HT1080 (cell line): Measurements from ENCODE around the gene EIF4EBP3. TPM values are rescaled to one million over a fixed set of nuclear protein-coding genes. Genes with fewer than 3 reads are reported as not detected.

Source experiments
- DNase-seq: peaks from one replicate; pipeline ENCODE4 v3.0.0-alpha.2; 2015; ENCODE audit warnings: low read depth
- polyA plus RNA-seq, 2 experiments: library from polyadenylated mRNA; depleted of rRNA; stranded (reverse); fragments of >200 nt; gene quantifications; 2 replicates each; pipeline ENCODE4 v1.2.3, GENCODE V29; 2015
- total RNA-seq: library from RNA; depleted of rRNA; stranded (reverse); fragments of >200 nt; shearing (Covaris generic); gene quantifications from 2 replicates; pipeline ENCODE4 v1.2.3, GENCODE V29; 2014; rRNA removed

The EIF4EBP3 gene
- total RNA-seq, result 0.80 TPM in 1 of 2 replicates, not detected in the other
- polyA plus RNA-seq (2015; cell fraction: cytosol; rRNA removed), result 4.2 and 4.5 TPM in 2 replicates
- 1.8 and 3.1 TPM in 2 replicates for polyA plus RNA-seq (2015; cell fraction: nucleus; rRNA removed)

DNA sequence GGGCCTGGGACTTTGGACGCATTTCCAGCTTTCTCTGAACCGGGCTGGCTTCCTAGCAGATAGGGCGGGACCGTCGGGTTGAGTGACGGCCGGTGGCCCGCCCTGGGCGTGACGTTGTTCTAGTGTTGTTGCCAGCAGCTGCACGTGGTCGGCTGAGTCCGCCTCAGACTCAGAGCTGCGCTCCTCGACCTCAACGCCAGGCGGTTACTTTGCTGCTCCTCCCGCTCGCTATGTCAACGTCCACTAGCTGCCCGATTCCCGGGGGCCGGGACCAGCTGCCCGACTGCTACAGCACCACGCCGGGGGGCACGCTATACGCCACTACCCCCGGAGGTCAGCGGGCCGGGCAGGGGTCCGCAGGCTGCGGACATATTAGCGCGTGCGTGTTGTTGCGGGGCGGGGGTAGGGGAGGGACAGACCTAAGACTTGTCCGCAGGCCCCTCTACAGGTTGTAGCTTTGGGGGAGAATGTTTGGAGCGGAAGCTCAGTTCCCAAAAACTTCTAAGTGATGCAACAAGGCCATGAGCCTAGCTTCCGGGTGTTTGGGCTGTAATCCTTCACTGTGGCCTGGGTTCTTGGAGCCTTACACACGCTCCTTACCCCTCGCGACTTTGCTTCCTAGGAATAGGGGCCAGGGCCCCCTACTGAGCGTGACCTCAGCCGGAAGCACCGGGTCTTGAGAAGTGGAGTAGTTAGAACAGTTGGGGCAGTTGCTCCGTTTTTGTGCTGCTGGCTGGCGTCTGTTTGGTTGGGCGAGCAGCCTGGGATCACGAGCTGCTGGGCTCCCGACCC lies at the start of gene EIF4EBP3:
Gene EIF4EBP3, plus strand, starts transcription at position 155 of the 792 bp plus-strand sequence. Its CDS starts 76 bp downstream, at position 231.
- peak; percentile 82 for DNase-seq

DNA sequence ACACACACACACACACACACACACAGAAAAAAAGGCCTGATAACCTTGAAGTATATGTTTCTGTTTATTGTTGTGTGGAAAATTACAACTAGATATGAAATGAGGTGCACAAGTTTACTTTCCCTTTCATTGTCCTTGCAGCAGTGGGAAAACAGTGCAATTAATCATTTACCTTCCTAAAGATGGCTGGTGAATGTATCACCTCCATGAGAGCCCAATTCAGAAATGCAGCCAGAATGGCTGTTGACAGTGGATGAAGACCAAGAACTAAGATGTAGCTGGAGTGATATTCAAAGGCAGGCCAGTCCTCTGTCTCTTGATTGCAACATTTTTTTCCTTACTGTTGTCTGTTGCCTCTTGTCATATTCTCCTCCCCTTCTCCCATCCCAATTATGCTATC lies 49.6 kb upstream of the EIF4EBP3 start:
- no peak for DNase-seq

DNA sequence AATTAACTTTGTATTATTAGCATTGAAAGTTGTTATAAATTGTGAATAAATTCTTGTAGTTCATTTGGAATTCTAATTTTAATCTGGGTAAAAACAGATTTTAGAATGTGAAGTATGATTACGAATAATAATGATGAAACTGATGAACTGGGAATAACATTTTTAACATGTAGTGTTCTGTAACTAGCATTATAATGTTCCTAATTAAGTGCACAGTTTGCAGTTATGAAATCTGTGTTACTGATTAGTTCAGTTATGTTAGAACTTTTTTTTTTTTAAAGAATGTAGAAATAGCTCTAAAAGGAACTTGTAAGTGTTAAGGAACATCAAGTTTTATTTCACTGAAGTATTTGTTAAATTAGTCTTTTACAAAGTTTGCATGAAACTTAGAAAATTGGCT lies 48.9 kb upstream of the EIF4EBP3 start:
- DNase-seq, result no peak

DNA sequence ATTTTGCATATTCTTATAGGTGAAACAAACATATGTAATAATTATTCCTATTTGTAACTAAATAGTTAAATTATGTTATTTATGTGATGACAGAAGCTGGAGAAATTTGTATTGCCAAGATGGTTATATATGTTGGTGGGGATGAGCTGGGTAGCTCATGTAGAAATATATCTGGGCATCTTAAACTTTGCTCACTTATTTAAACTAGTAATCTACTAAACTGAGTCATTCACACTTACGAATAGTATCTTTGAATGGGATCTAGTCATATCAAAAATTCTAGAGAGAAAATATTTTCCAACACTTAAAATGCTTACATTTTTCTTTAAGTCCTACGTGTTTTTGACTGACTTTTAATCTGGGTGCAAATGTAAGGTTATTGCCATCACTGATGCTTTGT lies 44.6 kb upstream of the EIF4EBP3 start:
- DNase-seq, result no peak

DNA sequence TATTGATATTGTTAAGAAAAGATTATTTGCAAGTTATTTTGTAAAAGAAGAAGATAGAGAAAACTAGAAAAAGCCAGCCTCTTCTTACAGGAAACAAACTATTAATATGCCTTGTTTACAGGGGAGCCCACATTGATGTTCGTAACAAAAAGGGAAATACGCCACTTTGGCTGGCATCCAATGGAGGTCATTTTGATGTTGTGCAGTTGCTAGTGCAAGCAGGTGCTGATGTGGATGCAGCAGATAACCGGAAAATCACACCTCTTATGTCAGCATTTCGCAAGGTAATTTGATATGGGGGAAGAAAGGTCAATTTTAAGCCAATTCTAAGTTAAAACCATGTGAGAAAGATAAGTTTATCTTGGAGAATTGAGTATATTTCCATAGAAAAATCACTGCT lies 37.6 kb upstream of the EIF4EBP3 start:
- DNase-seq, result no peak

DNA sequence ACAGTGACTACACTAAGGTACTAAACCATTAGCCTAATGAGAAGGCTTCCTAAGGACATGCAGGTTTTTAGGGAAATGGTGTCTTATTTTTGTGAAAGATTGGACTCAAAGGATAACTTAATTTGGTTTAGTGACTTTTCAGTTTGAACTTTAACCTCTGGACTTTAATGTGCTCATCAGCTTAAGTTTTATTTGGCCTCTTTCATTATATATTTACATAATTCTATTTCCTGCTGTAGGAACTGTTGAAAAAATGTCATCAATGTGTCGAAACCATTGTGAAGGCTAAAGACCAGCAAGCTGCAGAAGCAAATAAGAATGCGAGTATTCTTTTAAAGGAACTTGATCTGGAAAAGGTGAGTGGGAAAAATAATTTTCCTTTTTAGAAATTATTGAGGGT lies 34.3 kb upstream of the EIF4EBP3 start:
- DNase-seq, result no peak

DNA sequence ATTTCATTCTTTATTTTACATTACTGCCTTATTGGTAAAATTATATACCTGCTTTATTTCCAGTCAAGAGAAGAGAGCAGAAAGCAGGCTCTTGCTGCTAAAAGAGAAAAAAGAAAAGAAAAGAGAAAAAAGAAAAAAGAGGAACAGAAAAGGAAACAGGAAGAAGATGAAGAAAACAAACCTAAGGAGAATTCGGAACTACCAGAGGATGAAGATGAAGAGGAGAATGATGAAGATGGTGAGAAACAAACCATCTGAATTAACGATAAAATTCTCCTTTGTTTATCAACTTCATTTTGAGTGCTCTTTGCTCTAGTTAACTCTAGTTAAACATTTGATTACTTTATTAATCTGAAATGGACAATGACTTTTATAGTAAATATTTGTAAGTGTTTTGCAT lies 23.5 kb upstream of the EIF4EBP3 start:
- no peak for DNase-seq

DNA sequence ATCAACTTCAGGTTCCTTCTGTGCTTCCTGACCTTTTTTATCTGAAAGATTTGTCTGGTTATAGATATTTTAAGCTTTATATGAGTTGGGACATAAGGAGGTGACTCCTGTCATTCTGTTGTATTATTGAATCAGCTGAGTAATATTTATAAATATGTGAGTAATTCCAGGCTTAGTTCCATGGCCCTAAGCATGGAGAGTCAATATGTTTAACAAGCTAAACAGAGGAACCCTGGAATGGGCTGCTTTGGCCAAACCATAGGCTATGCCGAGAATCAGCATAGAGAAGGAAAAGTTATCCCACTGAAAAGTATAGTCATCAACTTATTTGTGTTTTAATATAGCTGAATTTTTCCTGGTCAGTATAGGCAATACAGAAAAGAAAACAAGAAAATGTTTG lies 7.2 kb upstream of the EIF4EBP3 start:
- no peak for DNase-seq

DNA sequence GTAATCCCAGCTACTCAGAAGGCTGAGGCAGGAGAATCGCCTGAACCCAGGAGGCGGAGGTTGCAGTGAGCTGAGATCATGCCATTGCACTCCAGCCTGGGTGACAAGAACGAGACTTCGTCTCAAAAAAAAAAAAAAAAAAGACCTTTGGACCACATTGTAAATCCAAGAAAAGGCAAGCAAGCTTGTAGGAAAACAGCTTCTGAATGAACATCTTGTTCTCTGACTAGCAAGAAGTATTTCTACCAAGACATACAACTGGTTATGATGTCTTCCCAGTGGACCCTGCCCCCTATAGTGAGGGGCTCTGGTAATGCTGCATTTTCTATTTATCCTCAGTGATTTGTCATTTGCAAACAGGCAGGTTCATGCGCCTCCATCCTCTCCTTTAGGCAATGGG lies 4.5 kb upstream of the EIF4EBP3 start:
- DNase-seq, result no peak

DNA sequence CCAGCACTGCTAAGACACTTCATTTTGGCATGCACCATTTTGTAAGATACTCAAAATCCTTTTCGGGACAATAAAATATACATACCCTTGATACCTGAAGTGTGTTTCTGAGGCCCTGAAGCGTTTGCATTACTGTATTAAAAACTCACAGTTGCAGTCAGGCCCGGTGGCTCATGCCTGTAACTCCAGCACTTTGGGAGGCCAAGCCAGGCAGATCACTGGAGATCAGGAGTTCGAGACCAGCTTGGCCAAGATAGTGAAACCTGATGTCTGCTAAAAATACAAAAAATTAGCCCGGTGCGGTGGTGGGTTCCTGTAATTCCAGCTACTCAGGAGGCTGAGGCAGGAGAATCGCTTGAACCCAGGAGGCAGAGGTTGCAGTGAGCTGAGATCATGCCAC lies 2.5 kb upstream of the EIF4EBP3 start:
- no peak for DNase-seq

DNA sequence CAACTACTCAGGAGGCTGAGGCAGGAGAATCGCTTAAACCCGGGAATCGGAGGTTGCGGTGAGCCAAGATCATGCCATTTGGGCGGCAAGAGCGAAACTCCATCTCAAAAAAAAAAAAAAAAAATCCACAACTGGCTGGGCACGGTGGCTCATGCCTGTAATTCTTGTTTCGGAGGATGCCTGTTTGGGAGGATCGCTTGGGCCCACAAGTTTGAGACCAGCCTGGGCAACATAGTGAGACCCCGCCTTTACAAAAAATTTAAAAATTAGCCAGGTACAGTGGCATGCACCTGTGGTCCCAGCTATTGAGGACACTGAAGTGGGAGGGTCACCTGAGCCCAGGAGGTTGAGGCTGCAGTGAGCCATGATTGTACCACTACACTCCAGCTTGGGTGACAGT lies 1.9 kb upstream of the EIF4EBP3 start:
- DNase-seq, result no peak

DNA sequence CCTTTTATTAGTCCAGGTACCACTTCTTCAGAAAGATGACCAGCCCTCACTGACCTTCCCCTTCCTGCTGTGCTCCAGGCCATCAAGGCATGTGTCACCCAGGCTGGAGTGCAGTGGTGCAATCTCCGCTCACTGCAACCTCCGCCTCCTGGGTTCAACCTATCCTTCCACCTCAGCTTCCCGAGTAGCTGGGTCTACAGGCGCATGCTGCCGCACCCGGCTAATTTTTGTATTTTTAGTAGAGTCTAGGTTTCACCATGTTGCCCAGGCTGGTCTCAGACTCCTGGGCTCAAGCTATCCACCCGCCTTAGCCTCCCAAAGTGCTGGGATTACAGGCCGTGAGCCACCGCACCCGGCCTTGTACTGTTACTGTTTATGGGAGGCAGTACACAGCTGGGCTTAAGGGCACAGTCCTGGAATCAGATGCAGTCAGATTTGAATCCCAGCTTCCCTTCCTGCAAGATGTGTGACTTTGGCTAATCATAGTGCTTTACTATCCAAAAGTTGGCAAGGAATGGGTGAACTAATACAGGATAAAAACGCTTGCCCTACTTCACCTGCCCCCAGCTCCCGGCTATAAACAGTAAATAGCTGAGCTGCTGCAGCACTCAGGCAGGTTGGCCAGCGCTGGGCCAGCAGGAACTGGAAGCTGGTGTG lies 483 bp upstream of the EIF4EBP3 start:
- DNase-seq, result no peak

DNA sequence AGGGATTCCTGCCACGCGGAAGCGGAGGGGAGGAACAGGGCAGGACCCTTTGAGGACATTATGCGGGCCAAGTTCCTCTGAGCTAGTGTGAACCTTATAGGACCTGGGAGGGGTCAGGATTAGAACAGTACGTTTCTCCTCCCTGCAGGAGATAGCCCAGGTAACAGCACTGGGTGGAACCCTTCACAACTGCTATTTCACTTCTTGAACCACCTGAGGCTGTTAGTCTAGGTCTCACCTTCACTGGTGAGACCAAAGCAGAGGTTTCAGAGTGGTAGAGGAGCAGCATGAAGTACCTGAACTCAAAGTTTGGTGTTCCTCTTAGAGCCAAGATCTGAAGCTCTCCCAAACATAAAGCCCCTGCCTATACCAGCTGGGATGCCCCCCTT lies 832 bp downstream of the EIF4EBP3 start:
- no peak for DNase-seq

DNA sequence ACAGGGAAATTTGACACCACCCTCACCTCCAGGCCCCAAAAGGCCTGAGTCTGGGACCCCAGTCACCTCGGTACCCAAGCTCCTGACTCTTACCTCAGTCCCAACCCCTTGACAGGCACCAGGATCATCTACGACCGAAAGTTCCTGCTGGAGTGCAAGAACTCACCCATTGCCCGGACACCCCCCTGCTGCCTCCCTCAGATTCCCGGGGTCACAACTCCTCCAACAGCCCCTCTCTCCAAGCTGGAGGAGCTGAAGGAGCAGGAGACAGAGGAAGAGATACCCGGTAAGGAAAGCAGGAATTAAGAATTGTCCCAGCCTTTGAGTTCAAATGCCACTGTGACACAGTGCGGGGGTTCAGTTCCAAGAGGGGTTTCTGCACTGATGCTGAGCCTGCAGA lies 1.3 kb downstream of the EIF4EBP3 start:
- DNase-seq, result no peak

DNA sequence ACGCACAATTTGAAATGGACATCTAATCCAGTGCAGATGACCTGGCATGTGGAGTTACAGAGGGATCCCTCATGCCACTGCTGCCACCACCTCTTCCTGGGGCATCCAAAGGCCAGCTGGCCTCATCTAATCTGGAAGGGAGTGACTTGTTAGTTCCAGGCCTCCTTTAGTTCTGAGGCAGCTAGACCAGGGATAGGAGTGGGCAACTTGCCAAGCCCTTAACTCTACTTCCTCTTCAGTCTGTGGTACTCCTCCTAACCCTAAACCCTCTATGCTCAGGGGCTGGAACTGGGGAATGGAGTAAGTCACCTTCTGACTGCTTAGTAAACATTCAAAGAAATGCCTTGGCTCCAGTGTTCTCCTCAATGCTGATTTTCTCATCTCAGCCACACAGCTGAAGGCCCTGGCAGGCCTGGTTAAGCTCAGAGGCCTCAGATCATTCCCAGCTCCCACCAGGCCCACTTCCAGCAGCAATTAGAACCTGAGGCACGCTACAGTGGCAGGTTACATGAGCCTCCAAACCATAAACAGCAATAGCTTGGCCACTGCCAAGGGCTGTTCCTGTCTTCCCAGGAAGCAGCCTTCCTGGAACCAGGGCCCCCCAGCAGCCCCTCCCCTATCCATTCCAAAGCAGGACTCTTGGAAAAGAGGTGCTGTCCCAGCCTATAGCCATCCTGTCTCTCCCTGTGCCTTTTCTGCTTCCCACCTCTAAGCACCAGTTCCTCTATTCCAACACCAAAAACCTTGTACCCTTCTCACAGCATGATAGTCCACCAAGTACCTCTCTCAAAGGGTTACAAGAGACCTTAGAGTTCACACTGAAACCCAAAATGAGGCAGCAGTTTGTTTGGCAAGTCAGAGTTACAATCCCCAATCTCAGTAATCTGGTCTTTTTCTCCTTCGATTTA lies 2.0 kb downstream of the EIF4EBP3 start:
- no peak for DNase-seq

DNA sequence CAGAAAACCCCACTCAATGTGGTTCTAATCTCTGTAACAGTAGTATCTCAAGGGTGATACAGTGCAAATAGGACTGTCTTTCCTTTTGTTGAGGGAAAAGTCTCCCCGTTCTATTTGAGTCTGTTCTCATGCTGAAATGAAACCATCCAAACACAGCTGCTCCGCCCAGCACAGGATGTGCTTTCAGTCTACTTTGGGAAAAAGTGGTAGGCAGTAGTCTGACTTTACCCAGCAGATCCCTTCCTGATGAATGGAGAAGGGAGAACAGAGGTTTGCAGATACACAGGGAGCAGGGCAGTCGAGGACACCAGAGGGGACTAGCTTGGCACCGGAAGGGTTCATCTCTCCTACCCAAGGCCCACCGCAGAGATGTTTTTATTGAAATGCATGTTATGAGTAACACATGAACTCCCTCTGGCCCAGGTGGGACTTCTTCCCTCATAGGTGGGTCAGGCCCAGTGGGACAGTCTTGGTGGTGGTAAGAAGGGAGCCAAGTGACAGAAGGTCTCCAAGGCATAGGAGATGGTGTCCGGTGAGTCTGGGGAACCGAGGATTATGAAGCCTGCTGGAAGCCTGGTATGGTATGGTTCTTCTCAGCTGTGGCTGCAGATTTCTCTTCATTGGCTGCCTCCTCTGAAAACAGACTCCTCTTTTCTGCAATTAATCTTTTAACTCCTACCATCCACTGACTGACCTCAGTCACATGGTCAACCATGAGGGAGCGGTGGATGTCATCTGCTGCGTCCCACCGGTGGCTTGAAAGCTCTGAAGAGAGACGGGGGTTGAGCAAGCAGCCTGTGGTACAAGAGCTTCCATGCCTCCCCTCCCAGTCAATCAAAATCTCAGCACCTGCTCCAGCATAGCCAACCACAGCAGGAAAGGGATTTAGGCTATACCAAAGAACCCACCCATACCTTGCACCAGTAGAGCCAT lies 3.0 kb downstream of the EIF4EBP3 start:
- DNase-seq, result no peak

DNA sequence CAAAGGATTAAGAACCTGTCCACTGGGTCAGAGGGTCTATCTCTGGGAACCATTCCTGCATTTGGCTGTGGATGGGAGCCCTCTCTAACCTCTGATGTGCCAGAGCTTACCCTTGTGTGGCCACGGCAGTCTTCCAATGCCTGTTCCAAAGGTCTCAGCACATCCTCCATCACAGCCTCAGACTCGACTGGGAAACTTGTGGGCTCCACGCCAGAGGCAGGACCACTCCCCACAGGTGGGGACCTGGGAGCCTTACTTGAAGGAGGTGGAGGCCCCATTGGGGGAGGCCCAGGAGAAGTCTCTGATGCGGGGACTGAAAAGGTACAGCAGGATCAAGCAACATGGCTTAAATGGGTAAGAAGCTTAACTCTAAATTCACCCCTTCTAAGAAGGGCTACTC lies 4.4 kb downstream of the EIF4EBP3 start:
- DNase-seq, result no peak

DNA sequence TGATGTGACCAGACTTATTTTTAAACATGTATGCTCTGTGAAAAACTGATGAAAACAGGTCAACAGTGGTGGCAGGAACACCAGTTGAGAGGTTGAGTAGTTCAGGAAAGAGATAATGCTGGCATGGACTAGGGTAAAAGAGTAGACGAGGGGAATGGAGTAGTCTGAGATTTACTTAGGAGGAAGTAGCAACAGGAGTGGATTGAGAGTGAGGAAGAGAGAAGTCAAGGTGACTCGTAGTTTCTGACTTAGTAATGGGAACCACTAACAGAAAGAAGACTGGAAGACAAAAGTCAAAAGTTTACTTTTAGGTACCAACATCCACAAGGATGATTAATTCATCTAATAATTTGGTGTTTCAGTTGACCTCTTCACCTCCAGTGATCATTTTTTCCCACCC lies 6.2 kb downstream of the EIF4EBP3 start:
- peak; percentile 55 for DNase-seq

DNA sequence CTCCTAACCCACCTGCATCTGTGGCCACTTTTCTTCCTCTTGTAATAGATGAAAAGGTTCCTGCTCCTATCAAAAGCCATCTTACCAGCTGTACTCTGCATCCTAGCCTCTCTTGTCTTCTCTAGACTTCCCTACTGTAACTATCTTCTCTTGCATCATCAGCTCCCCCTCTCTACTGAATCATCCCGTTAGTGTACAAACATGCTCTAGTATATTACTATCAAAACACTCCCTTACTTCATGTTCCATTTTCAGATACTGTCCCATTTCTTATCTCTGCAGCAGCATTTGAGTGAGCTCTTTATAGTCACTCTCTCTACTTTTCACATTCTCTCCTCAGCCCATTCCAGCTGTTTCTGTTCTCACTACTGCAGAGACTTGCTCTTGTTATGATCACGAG lies 7.0 kb downstream of the EIF4EBP3 start:
- DNase-seq, result no peak

DNA sequence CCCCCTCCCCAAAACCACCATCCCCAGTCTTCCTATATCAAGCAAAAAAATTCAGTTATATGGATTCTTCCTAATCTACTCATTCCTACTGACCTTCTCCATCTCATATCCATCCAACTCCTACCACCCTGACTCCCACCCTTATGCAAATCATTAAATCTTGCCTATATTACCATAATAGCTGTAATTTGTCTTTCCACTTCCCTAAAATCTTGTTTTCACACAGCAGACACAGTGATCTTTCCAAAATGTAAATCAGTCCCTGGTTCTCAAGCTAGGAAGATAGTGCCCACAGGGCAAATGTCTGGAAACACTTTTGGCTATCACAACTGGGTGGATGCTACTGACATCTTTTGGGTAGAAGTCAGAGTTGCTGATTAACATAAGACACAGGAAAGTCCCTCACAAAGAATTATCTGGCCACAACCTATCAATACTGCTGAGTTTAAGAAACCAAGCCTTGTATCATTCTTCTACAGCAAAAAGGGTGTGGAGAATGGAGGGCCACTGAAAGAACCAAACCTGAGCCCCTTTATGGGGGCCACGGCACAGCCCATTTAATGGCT lies 8.4 kb downstream of the EIF4EBP3 start:
- DNase-seq, result no peak
